HG03066 (cell line): Measurements from ENCODE around the gene CCNE1.

Source experiments
- ATAC-seq: cut with Tn5 transposase; IDR thresholded peaks from one replicate; pipeline ENCODE4 v1.9.1; 2021; ENCODE audit warnings: low read depth; ENCODE audit not compliant: unreplicated experiment

Gene CCNE1

GRCh38 chr19:29841559-29842367 is 30.0 kb downstream of the CCNE1 start:
- no peak for ATAC-seq

- no peak for ATAC-seq
These were observed 30.8 kb downstream of the CCNE1 start for GRCh38 chr19:29842471-29843179.

- ATAC-seq, result no peak
These were observed 31.6 kb downstream of the CCNE1 start for GRCh38 chr19:29843180-29844051.

- ATAC-seq, result peak; percentile 76
These were observed 33.2 kb downstream of the CCNE1 start for GRCh38 chr19:29844891-29845573.

- ATAC-seq, result no peak
These were observed 33.9 kb downstream of the CCNE1 start for GRCh38 chr19:29845574-29846176.

- ATAC-seq, result no peak
These were observed 37.4 kb downstream of the CCNE1 start for GRCh38 chr19:29849208-29849607.

GRCh38 chr19:29850482-29850881 is 38.7 kb downstream of the CCNE1 start:
- no peak for ATAC-seq

GRCh38 chr19:29851769-29852521 is 40.2 kb downstream of the CCNE1 start:
- no peak for ATAC-seq

- ATAC-seq, result no peak
These were observed 42.2 kb downstream of the CCNE1 start for GRCh38 chr19:29854033-29854432.

- ATAC-seq, result no peak
These were observed 43.3 kb downstream of the CCNE1 start for GRCh38 chr19:29855087-29855486.

- no peak for ATAC-seq
These were observed 44.1 kb downstream of the CCNE1 start for GRCh38 chr19:29855741-29856500.

GRCh38 chr19:29858000-29858596 is 46.3 kb downstream of the CCNE1 start:
- ATAC-seq, result no peak

- ATAC-seq, result no peak
These were observed 46.8 kb downstream of the CCNE1 start for GRCh38 chr19:29858621-29859020.

- ATAC-seq, result no peak
These were observed 48.7 kb downstream of the CCNE1 start for GRCh38 chr19:29860492-29860891.

- no peak for ATAC-seq
These were observed 49.8 kb downstream of the CCNE1 start for GRCh38 chr19:29861574-29861973.

- ATAC-seq, result no peak
These were observed 54.2 kb downstream of the CCNE1 start for GRCh38 chr19:29866011-29866410.

- ATAC-seq, result no peak
These were observed 56.2 kb downstream of the CCNE1 start for GRCh38 chr19:29867984-29868383.

- no peak for ATAC-seq
These were observed 59.4 kb downstream of the CCNE1 start for GRCh38 chr19:29871143-29871542.
